DMS153 treated with DMSO at 0.1 percent for 48 hours (cell line): ENCODE data around the gene WNT3A.
"Not testable (repeated sequence)": the region's sequence is repeated elsewhere in the genome, so short reads cannot be mapped to it uniquely, and the experiment has no call there.

Source experiments
- DNase-seq: peaks from one replicate; lab custom pipeline; 2025; ENCODE audit not compliant: unreplicated experiment; lab: John Stamatoyannopoulos, UW

WNT3A gene

DNA sequence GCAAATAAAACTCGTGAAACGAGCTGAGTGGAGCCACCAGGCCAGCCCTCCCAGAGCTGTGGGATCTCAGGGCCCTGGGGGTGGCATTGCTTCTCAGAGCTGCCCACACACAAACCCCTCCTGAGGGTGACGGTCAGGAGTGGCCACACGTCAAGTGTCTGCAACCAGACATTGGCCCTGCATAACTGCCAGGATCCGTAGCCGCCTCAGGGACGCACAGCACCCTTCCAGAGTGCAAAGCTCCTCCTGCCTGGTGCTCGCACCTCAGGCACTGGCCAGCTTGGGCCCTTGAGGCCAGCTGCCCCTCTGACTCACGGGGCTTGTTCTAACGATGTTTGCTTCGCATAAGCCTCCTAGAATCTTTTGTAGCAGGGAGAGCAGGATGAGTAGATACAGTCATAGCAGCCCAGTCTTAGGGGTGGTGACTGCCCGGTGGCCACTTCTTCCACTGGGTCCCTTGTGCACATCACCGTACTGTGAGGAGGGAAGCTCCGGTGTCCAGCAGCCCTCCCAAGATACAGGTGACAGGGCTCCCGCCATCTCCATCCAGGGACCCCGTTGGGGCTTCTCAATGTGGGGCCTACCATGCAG, 5.0 kb downstream of the WNT3A start:
- DNase-seq = no peak

DNA sequence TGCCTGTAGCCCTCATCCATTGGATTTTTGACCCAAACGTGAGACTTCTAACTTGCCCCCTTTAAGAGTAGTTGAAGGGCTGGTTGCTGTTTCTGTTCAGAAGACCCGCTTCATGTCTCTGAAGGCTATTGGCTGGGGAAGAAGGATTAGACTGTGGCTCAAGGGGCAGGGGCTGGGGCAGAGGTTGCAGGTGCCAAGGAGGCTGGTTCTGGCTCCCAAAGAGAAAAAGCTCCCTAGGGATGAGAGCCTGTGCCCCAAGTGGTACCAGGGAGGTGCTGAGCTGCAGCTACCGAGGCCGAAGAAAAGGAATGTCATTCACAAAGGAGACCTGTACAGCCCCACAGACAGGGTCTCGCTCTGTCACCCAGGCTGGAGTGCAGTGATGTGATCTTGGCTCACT, 5.8 kb downstream of the WNT3A start:
- no peak for DNase-seq

DNA sequence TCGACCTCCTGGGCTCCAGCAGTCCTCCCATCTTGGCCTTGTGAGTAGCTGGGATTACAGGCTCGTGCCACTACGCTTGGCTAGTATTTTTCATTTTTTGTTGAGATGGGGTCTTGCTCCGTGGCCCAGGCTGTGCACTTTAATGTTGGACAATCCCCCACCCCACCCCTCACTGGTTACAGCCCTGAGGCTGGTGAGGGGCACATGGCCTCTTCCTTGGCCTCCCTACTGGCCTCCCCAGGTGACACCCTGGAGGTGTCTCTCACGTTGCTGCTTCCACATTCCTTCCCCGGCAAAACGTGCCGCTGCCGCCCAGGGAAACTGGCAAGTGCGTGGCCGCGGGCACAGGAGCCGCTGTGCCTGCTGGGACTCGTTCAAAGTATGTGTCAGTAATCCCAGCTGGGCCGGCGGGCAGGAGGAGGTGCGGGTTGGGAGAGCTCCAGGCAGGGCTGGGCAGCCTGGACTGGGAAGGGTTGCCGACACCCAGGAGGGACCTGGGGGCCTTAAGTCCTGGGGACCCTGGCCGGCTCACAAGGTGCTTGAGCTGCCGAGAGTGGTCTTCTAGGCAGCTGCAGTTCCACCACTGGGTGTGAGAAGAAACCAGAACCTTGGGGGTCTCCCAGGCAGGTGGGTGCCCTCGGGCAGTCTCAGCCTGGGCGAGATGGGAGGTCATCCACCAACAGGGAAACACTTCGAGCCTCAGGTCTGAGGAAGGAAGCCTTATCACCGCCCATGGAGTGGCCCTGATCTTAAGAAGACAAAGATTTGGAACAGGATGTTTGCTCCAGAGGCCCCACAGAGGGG, 6.5 kb downstream of the WNT3A start:
- no peak for DNase-seq

DNA sequence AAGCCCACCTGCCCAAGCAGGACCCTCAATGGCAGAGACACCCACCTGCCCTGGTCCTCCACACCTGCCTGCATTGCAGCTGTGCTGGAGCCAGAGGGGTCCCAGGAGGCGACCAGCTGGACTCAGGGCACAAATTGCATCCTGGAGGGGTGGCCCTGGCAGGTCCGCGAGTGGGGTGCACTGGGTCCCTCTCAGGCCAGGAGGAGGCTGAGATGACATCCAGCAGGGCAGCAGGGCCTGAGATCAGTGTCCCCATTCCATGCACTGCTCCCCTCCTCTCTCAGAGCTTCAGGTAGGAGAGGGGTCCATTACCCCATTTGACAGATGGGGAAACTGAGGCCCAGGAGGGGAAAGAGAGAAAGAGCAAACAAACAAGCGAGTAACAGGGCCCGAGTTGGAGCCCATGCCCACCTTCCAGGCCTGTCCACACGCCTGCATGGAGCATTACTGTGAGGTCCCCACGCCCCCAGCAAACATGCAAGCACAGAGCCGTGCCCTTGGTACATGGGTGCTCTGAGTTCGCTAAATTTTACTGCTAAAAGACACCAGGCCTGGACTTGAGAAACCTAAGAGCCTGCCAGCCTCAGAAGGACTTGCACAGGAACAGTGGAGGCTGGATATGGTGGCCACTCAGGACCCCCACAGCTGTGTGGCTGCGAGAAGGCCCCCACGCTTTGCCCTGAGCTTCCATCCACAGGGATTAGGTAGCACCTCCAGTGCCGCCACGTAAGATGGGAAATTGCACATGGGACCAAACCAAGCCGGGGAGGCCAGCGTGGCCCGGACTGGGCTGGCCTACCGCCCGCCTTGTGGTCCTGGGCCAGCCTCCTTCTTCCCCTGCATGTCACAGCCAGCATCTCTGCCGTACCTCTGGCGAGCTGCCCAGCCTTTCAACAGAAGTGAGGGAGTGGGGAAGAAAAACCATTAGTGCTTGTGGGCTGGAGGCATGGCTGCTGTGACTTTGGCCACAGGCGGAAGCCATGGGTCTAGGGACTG, 7.4 kb downstream of the WNT3A start:
- DNase-seq = no peak

GRCh38 chr1:228015276-228016180, 8.7 kb downstream of the WNT3A start:
- no peak for DNase-seq

DNA sequence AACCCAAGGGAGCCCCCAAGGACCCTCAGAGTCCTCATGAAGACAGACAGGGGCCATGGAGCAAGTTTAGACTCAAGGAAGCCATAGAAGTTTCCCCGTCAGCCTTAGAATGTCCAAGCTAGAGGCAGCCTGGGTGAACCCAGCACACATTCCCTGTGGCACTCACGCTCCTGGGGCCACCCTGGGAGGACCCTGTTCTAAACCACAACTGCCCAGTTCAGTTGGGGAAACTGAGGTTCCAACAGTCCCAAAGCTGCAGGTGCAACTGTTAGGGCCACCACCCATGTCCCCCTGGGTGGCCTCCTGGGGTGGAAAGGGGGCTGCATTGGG, 9.3 kb downstream of the WNT3A start:
- DNase-seq = no peak

DNA sequence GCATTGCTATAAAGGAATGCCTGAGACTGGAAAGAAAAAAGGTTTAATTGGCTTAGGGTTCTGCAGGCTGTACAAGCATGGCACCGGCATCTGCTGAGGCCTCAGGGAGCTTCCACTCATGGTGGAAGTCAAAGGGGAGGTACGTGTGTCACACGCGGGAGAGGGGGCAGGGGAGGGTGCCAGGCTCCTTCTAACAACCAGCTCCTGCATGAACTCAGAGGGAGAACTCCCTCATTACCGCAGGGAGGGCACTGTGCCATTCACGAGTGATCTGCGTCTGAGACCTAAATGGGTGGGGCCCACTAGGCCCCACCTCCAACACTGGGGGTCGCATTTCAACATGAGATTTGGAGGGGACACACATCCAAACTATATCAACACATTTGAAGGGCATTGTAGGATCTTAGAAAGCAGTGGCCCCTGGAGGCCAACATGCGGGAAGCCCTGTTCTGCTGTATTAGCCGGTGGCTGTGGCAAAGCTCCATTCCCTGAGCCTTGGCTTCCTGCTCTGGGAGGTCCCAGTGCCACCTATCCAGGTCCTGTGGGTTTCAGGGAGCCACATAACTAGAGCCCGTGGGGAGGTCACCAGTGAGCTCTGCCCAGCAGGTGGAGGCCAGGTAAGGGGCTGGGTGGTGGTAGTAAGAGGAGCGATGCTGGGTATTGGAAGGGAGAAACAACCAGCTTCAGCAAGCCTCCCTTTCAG, 10.0 kb downstream of the WNT3A start:
- no peak for DNase-seq

DNA sequence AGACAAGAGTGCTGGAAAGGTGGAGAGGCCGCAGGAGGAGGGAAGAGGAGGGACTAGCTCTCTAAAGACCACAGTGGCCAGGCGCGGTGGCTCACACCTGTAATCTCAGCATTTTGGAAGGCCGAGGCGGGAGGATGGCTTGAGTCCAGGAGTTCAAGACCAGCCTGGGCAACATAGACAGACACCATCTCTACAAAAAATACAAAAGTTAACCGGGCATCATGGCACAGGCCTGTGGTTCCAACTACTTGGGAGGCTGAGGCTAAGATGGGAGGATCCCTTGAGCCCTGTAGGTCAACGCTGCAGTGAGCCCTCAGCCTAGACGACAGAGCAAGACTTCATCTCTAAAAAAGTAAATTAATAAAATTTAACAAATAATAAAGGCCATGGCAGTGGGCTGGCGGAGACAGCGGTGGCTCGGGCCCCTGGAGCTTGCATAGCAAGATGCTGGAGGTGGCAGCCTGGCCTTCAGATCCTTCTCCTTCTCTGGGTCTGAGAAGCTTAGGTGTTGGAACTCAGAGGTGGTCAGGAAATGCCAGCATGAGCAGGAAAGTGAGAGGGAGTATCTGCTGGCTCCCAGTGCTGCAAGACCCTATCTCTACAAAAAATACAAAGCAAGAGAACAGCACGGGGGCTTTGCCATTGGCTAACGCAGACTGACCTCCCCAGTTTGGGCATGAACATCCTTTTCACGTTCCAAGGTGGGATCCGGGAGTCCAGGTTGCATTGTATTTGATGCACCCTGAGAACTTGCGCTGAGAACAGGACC, 10.7 kb downstream of the WNT3A start:
- no peak for DNase-seq

- no peak for DNase-seq
These were observed 11.3 kb downstream of the WNT3A start for GRCh38 chr1:228018125-228018398.

- no peak for DNase-seq
These were observed 12.3 kb downstream of the WNT3A start for GRCh38 chr1:228018961-228019721.

DNA sequence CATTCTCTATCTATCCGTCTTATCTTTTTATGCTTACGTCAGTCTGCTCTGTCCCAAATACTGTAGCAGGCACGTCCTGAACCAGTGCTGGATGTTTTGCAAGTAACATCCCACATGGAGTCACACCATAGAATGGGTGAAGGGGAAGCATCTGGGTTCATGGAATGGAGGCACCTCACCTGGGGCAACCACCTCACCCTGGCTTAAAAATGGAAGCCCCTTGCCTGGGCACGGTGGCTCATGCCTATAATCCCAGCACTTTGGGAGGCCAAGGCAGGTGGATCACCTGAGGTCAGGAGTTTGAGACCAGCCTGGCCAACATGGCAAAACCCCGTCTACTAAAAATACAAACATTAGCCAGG, 12.9 kb downstream of the WNT3A start:
- not testable (repeated sequence) for DNase-seq

DNA sequence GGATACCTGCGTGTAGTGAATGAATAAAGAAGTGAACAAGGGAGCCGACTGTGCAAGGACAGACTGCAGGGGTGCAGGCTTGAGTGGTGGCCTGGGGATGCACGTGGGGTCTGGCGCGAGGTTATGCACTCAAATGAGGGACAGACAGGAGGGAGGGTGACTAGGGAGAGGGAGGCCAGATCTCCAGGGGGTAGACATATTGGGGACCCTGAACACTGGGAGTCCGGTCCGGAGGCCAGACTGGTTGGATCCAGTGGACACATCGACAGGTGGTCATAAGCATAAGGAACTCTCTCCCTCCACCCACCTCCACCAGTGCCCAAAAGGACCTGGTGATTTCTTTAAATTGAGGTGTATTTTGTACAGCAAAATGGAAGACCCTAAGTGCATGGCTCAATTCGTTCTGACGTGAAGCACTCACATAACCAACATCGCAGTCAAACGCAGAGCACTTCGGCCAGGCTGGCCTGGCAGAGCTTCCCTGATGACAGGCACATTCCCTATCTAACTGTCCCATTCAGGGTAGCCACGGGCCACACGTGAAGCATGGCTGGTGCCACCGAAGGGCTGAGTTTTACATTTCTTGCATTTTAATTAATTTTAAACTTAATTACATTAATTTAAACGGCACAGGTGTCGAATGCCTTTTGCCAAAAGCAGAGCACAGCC, 14.0 kb downstream of the WNT3A start:
- DNase-seq = no peak

- peak; percentile 14 for DNase-seq
These were observed 14.7 kb downstream of the WNT3A start for GRCh38 chr1:228021355-228022030.

- no peak for DNase-seq
These were observed 15.9 kb downstream of the WNT3A start for GRCh38 chr1:228022571-228023293.

DNA sequence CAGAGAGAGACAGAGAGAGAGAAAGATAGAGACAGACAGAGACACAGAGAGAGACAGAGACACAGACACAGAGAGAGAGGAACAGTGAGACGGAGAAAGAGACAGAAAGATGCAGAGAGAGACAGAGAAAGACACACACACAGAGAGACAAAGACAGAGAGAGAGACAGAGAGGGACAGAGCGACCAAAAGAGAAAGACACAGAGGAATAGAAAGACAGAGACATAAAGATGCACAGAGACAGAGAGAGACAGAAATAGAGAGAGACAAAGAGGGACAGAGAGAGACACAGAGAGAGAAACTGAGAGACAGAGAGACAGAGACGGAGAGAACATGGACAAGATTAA, 16.5 kb downstream of the WNT3A start:
- DNase-seq = no peak

DNA sequence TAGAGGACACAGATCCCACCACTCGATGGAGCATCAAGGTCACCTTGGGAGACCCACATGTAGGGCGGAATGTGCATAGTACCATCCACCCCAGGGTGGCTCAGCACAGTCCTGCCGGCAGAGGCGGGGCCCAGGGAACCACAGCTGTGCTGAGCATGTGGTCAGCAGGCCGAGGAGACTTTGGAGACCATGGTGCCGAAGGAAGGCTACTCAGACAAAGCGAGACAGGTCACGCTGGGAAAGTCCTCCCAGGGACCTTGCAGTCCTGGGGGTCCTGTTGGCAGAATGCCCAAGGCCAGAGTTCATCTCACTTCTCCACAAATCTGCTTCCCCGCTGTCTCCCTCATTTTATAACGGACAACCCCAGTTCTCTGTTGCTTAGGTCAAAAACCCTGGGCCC, 22.5 kb downstream of the WNT3A start:
- no peak for DNase-seq

DNA sequence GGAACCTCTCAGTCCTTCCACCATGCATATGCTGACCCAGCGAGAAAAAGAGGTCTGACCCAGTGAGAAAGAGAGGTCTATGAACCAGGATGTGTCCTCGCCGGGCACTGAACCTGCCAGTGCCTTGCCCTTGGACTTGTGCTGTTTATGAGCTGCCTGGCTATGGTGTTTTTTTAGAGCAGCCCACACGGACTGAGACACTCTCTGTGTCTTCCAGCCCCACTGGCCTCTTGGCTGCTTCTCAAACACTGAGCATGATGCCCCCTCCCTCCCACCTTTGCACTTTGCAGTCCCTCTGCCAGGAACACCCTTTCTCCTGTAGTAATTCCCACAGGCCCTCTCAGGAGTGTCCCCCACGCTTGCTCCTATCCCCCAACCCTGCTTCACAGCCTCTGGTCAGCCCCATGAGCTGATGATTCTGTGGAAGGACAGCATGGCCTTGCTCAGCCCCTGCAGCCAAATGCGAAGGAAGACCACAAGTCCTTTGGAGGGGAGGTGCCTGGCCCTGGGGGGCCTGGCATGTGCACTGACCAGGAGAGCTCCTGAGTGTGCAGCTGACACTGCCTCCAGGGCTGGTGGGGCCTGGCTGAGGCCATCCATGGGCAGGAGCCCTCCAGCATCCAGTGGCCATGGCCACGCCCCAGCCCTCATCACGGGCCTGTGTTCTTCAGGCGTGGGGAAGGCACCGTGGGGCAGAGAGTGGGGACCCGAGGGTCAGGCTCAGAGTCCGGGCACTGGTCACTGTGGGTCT, 23.8 kb downstream of the WNT3A start:
- DNase-seq = no peak
